ENCODE results near the gene CHRDL1. TPM values are rescaled to one million over a fixed set of nuclear protein-coding genes. Genes with fewer than 3 reads are reported as not detected.

CHRDL1 gene
- total and polyA plus RNA-seq, 2 donors (not counting 1 experiment from before 2014, with no cell fraction given): 4.5 to 10.1 TPM

- Histone ChIP-seq H3K9ac (ENCODE audit: insufficient read depth, low read length) (no peak overlapping the region), H3K79me2 (ENCODE audit: control insufficient read depth, insufficient read depth, low read length) (no peaks in the 10 kb centered on the region), H3K4me2 (ENCODE audit: extremely low read depth, insufficient read depth, low read length) (no peak overlapping the region), H3K4me3 (replicated peaks in 1 of 4; ENCODE audit: control extremely low read depth in 1 of 4, insufficient read depth in 1 of 4, low read depth in 3 of 4, low read length in 4 of 4) (no peak overlapping the region), H3K27me3 (ENCODE audit: control insufficient read depth, insufficient read depth, low read length) (no peaks in the 10 kb centered on the region), H3K9me3 (ENCODE audit: control insufficient read depth, insufficient read depth, low read depth, low read length) (no peaks in the 10 kb centered on the region), H2AFZ (ENCODE audit: low read length) (no peak overlapping the region), H4K20me1 (ENCODE audit: control insufficient read depth, extremely low read depth, insufficient read depth, low read length) (no peaks in the 10 kb centered on the region), H3K27ac (ENCODE audit: insufficient read depth, low read length) (no peak overlapping the region), H3K4me1 (ENCODE audit: control insufficient read depth, extremely low read depth, insufficient read depth, low read length) (peaks cover 3% of the 10 kb centered on the region), H3K36me3 (ENCODE audit: control insufficient read depth, insufficient read depth, low read length) (no peaks in the 10 kb centered on the region)
- DNase-seq (ENCODE audit: low read depth in 2 of 2): no peak
- no peak for TF ChIP-seq CTCF (conservative IDR thresholded peaks at IDR 0.05 in 1 of 2, IDR thresholded peaks at IDR 0.05 in 1 of 2; ENCODE audit: low read depth in 1 of 2, low read length in 2 of 2)
- no peak for TF ChIP-seq EZH2 (IDR thresholded peaks at IDR 0.05; ENCODE audit: low read length, missing control alignments)
Measured at GRCh38 chrX:110750526-110751189, 45.0 kb downstream of the CHRDL1 start.

DNA sequence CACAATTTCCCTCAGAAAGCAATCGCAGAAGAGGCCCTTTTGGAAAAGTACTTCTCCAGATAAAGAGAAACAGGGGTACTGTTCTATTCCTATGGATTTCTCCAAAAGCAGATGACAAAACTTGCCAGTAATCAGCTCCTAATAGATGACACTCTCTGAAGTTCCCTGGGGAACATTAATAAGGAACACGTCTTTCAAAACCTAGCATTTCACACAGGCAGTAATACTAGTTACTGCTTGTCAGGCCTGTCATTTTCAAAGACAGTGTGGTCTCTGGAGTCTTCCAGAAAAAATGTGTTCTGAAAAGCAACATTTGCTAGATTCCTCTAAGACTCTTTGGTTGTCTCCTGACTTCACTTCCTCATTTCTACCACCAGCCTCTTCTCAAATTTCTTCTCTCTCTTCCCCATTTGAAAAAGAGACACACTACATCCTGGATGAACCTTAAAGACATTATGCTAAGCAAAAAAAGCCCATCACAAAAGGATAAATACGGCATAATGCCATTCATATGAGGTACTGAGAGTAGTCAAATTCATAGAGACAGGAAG is 47.3 kb downstream of the CHRDL1 start:
- TF ChIP-seq CTCF (conservative IDR thresholded peaks at IDR 0.05 in 1 of 2, IDR thresholded peaks at IDR 0.05 in 1 of 2; ENCODE audit: low read depth in 1 of 2, low read length in 2 of 2): no peak
- TF ChIP-seq EZH2 (IDR thresholded peaks at IDR 0.05; ENCODE audit: low read length, missing control alignments): no peak
- H3K27me3 ChIP-seq (ENCODE audit: control insufficient read depth, insufficient read depth, low read length): no peaks in the 10 kb centered on the region
- H2AFZ ChIP-seq (ENCODE audit: low read length): no peak overlapping the region
- H3K79me2 ChIP-seq (ENCODE audit: control insufficient read depth, insufficient read depth, low read length): no peaks in the 10 kb centered on the region
- no peak overlapping the region for H3K27ac ChIP-seq (ENCODE audit: insufficient read depth, low read length)
- no peak overlapping the region for H3K4me3 ChIP-seq (replicated peaks in 1 of 4; ENCODE audit: control extremely low read depth in 1 of 4, insufficient read depth in 1 of 4, low read depth in 3 of 4, low read length in 4 of 4)
- H3K4me2 ChIP-seq (ENCODE audit: extremely low read depth, insufficient read depth, low read length): no peak overlapping the region
- H3K9me3 ChIP-seq (ENCODE audit: control insufficient read depth, insufficient read depth, low read depth, low read length): no peaks in the 10 kb centered on the region
- no peaks in the 10 kb centered on the region for H4K20me1 ChIP-seq (ENCODE audit: control insufficient read depth, extremely low read depth, insufficient read depth, low read length)
- DNase-seq (ENCODE audit: low read depth in 2 of 2): no peak
- no peaks in the 10 kb centered on the region for H3K36me3 ChIP-seq (ENCODE audit: control insufficient read depth, insufficient read depth, low read length)
- no peak overlapping the region for H3K9ac ChIP-seq (ENCODE audit: insufficient read depth, low read length)
- peaks cover 5% of the 10 kb centered on the region for H3K4me1 ChIP-seq (ENCODE audit: control insufficient read depth, extremely low read depth, insufficient read depth, low read length)

- no peak for TF ChIP-seq EZH2 (IDR thresholded peaks at IDR 0.05; ENCODE audit: low read length, missing control alignments)
- TF ChIP-seq CTCF (conservative IDR thresholded peaks at IDR 0.05 in 1 of 2, IDR thresholded peaks at IDR 0.05 in 1 of 2; ENCODE audit: low read depth in 1 of 2, low read length in 2 of 2): no peak
- no peaks in the 10 kb centered on the region for H3K9me3 ChIP-seq (ENCODE audit: control insufficient read depth, insufficient read depth, low read depth, low read length)
- H4K20me1 ChIP-seq (ENCODE audit: control insufficient read depth, extremely low read depth, insufficient read depth, low read length): no peaks in the 10 kb centered on the region
- no peak overlapping the region for H2AFZ ChIP-seq (ENCODE audit: low read length)
- no peaks in the 10 kb centered on the region for H3K36me3 ChIP-seq (ENCODE audit: control insufficient read depth, insufficient read depth, low read length)
- no peak overlapping the region for H3K27ac ChIP-seq (ENCODE audit: insufficient read depth, low read length)
- no peaks in the 10 kb centered on the region for H3K79me2 ChIP-seq (ENCODE audit: control insufficient read depth, insufficient read depth, low read length)
- peaks cover 9% of the 10 kb centered on the region for H3K4me1 ChIP-seq (ENCODE audit: control insufficient read depth, extremely low read depth, insufficient read depth, low read length)
- no peaks in the 10 kb centered on the region for H3K27me3 ChIP-seq (ENCODE audit: control insufficient read depth, insufficient read depth, low read length)
- no peak for DNase-seq (ENCODE audit: low read depth in 2 of 2)
- no peak overlapping the region for H3K9ac ChIP-seq (ENCODE audit: insufficient read depth, low read length)
- no peak overlapping the region for H3K4me2 ChIP-seq (ENCODE audit: extremely low read depth, insufficient read depth, low read length)
- no peak overlapping the region for H3K4me3 ChIP-seq (replicated peaks in 1 of 4; ENCODE audit: control extremely low read depth in 1 of 4, insufficient read depth in 1 of 4, low read depth in 3 of 4, low read length in 4 of 4)
Measured at GRCh38 chrX:110746014-110746413, 49.6 kb downstream of the CHRDL1 start.
